ENCODE measurements around the gene ROCK2.

ROCK2 gene

GRCh38 chr2:11363868-11364564 is 19.6 kb upstream of the ROCK2 start:
- no peak for TF ChIP-seq EP300 (IDR thresholded peaks at IDR 0.05; ENCODE audit: borderline replicate concordance)
- TF ChIP-seq CREB1 (IDR thresholded peaks at IDR 0.05; ENCODE audit: low read depth), result no peak
- TF ChIP-seq, protein P1, sequence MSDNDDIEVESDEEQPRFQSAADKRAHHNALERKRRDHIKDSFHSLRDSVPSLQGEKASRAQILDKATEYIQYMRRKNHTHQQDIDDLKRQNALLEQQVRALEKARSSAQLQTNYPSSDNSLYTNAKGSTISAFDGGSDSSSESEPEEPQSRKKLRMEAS (IDR thresholded peaks at IDR 0.05), result no peak
- no peak for TF ChIP-seq TEAD4 (IDR thresholded peaks at IDR 0.05)
- no peak for TF ChIP-seq USF1 (IDR thresholded peaks at IDR 0.05)
- TF ChIP-seq YY1 (IDR thresholded peaks at IDR 0.05; ENCODE audit: low read depth), result no peak
- no peak for TF ChIP-seq REST (IDR thresholded peaks at IDR 0.05; ENCODE audit: low read depth)
- TF ChIP-seq RAD21 (IDR thresholded peaks at IDR 0.05; ENCODE audit: low read depth), result no peak
- TF ChIP-seq ZBTB7A (IDR thresholded peaks at IDR 0.05; ENCODE audit: low read depth), result no peak
- TF ChIP-seq TAF1 (IDR thresholded peaks at IDR 0.05; ENCODE audit: low read depth), result no peak
- no peak for TF ChIP-seq NFIC (IDR thresholded peaks at IDR 0.05)
- TF ChIP-seq FOXM1 (IDR thresholded peaks at IDR 0.05; ENCODE audit: borderline replicate concordance, low read depth), result no peak
- no peak for TF ChIP-seq EGR1 (IDR thresholded peaks at IDR 0.05)
- TF ChIP-seq CEBPB (IDR thresholded peaks at IDR 0.05), result no peak
- no peak for TF ChIP-seq TCF12 (IDR thresholded peaks at IDR 0.05; ENCODE audit: low read depth)

GRCh38 chr2:11359865-11360264 is 15.4 kb upstream of the ROCK2 start:
- no peak for TF ChIP-seq YY1 (IDR thresholded peaks at IDR 0.05; ENCODE audit: low read depth)
- TF ChIP-seq NFIC (IDR thresholded peaks at IDR 0.05), result no peak
- TF ChIP-seq RAD21 (IDR thresholded peaks at IDR 0.05; ENCODE audit: low read depth), result no peak
- TF ChIP-seq TEAD4 (IDR thresholded peaks at IDR 0.05), result no peak
- TF ChIP-seq ZBTB7A (IDR thresholded peaks at IDR 0.05; ENCODE audit: low read depth), result no peak
- no peak for TF ChIP-seq TCF12 (IDR thresholded peaks at IDR 0.05; ENCODE audit: low read depth)
- TF ChIP-seq, protein P1 (IDR thresholded peaks at IDR 0.05), result no peak
- TF ChIP-seq FOXM1 (IDR thresholded peaks at IDR 0.05; ENCODE audit: borderline replicate concordance, low read depth), result no peak
- TF ChIP-seq EGR1 (IDR thresholded peaks at IDR 0.05), result no peak
- TF ChIP-seq CREB1 (IDR thresholded peaks at IDR 0.05; ENCODE audit: low read depth), result no peak
- no peak for TF ChIP-seq REST (IDR thresholded peaks at IDR 0.05; ENCODE audit: low read depth)
- TF ChIP-seq EP300 (IDR thresholded peaks at IDR 0.05; ENCODE audit: borderline replicate concordance), result no peak
- no peak for TF ChIP-seq USF1 (IDR thresholded peaks at IDR 0.05)
- TF ChIP-seq CEBPB (IDR thresholded peaks at IDR 0.05), result no peak

- no peak for TF ChIP-seq CEBPB (IDR thresholded peaks at IDR 0.05)
- TF ChIP-seq TEAD4 (IDR thresholded peaks at IDR 0.05), result no peak
- TF ChIP-seq, protein P1 (IDR thresholded peaks at IDR 0.05), result no peak
- TF ChIP-seq EP300 (IDR thresholded peaks at IDR 0.05; ENCODE audit: borderline replicate concordance), result no peak
- no peak for TF ChIP-seq RAD21 (IDR thresholded peaks at IDR 0.05; ENCODE audit: low read depth)
- no peak for TF ChIP-seq NFIC (IDR thresholded peaks at IDR 0.05)
- no peak for TF ChIP-seq ZBTB7A (IDR thresholded peaks at IDR 0.05; ENCODE audit: low read depth)
- no peak for TF ChIP-seq CREB1 (IDR thresholded peaks at IDR 0.05; ENCODE audit: low read depth)
- TF ChIP-seq YY1 (IDR thresholded peaks at IDR 0.05; ENCODE audit: low read depth), result no peak
- no peak for TF ChIP-seq TAF1 (IDR thresholded peaks at IDR 0.05; ENCODE audit: low read depth)
- no peak for TF ChIP-seq EGR1 (IDR thresholded peaks at IDR 0.05)
- TF ChIP-seq FOXM1 (IDR thresholded peaks at IDR 0.05; ENCODE audit: borderline replicate concordance, low read depth), result no peak
These were observed 13.1 kb upstream of the ROCK2 start for GRCh38 chr2:11357428-11357972.

DNA sequence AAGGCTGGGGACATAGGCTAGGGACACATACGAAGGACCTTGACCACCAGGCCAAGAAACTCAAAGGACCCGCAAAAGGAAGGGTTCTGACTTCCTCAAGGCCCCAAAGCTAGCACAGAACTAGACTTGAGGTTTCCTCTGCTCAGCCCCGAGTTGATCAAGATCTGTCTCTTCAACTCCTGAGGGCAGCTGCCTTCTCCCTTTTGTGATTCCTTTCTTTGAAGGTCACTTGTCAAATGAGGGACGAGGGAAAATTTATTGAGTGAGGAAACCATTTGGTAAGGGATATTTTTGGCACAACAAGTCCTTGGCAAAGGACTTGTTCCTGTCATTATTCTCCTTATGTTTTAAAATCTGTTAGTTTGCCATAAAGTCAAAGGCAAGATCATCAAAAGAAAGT is 12.3 kb upstream of the ROCK2 start:
- TF ChIP-seq, protein P1 (IDR thresholded peaks at IDR 0.05), result no peak
- TF ChIP-seq USF1 (IDR thresholded peaks at IDR 0.05), result no peak
- no peak for TF ChIP-seq CREB1 (IDR thresholded peaks at IDR 0.05; ENCODE audit: low read depth)
- TF ChIP-seq RAD21 (IDR thresholded peaks at IDR 0.05; ENCODE audit: low read depth), result no peak
- no peak for TF ChIP-seq ZBTB7A (IDR thresholded peaks at IDR 0.05; ENCODE audit: low read depth)

Data from Ishikawa (cell line).